Stimulated activated CD4-positive, alpha-beta T cell treated with anti-CD3 and anti-CD28 coated beads, Interleukin-15, amount 100 ng/mL, for 24 hours (primary cell): ENCODE measurements around the gene MUC5AC.

Source experiments
- DNase-seq: peaks from one replicate; pipeline ENCODE4 v3.0.0-alpha.2; 2020

MUC5AC gene

GRCh38 chr11:1217151-1217550, 59.4 kb downstream of the MUC5AC start:
- DNase-seq, result no peak

DNA sequence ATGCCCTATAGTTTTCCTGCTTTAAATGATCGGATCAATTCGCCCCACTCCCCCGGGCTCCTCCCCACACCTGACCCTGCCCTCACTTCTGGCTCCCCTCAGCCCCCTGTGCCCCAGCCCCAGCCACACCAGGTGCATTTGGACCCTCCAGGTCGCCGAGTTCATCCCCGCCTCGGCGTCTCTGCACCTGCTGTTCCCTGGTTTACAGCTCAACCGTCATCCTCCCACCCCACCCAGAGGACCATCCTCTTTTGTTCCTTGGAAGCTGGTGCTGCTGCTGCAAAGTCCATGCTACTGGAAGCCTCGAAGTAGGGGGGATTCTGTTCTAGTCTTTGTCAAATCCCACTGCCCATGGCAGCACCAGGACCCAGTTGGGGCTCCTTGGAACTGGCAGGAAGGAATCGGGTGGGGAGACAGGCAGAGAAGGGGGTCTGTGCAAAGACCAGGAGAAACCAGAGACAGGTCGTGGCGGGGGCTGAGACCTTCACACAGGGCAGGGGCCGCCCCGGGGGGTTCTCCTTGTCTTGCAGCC, 60.6 kb downstream of the MUC5AC start:
- no peak for DNase-seq

DNA sequence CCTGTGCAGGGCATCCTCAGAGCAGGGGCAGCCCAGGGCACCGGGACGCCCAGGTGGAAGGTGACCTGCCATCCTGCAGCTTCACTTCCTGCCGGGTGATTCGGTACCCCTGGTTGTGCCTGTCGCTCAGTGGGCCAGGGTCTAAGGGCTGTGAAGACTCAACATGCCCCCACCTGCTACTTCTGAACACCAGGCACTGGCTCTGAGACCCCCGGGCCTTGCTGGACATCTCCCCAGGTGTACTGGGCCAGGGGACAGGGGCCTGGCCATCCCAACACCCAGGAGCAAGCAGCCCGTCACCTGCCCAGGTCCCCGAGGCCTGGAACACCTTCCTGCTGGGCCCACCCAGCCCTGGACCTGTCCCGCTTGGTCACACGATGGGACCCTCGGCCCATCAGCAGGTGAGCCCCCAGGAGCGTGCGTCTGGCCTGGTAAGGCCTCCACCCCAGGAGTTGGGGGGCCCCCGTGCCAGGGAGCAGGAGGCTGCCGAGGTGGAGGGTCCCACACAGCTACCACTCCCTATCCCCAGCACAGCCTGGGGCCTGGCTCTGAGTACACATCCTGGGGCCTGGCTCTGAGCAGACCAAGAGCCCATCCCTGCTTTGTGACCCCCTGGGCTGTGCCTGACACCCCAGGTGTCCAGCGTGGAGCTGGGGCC, 61.2 kb downstream of the MUC5AC start:
- no peak for DNase-seq

DNA sequence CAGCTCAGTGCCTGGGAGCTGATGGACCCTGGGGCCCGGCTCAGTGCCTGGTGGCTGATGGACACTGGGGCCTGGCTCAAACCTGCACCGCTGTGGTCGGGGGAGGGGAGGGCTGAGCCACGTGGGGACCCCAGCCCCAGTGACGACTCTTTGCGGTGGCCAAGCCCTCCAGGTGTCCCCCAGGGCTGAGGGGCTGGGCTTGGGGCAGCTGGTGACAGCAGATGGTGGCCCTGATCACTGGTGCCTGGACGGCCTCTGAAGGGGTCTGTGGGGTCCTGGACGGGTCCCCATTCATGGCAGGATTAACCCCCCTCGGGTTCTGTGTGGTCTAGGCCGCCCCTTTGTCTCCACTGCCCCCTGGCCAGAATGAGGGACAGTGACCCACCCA, 61.7 kb downstream of the MUC5AC start:
- DNase-seq, result no peak

- DNase-seq, result no peak
These were observed 62.4 kb downstream of the MUC5AC start for GRCh38 chr11:1219834-1220815.

DNA sequence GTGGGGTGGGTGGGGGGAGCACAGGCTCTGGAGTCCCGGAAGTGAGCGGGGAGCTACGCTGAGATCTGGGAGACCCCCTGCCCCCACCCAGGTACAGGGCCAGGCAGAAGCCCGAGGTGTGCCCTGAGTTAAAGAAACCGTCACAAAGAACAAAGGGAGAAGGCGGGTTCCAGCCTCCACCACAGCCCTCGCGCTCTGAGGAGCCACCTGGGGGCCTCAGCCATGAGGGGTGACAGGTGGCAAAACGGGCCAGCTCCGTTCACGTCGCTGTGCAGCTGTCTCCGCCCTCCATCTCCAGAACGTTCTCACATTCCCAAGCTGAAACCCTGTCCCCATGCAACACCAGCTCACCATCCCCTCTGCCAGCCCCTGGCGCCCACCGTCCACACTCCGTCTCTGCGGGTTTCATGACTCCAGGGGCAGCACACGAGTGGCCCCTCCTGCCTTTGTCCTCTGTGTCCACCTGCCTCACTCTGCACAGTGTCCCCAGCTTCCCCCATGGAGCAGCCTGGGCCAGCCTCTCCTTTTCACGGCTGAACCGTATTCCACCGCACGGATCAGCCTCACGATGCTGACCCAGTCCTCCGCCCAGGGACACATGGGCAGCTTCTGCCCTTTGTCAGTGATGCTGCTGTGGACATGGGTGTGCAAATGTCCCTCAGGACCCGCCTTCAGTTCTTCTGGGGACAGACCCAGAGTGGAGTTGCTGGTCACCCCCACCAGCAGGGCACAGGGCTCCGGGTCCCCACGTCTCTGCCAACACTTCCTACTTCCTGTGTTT, 63.4 kb downstream of the MUC5AC start:
- DNase-seq, result no peak

DNA sequence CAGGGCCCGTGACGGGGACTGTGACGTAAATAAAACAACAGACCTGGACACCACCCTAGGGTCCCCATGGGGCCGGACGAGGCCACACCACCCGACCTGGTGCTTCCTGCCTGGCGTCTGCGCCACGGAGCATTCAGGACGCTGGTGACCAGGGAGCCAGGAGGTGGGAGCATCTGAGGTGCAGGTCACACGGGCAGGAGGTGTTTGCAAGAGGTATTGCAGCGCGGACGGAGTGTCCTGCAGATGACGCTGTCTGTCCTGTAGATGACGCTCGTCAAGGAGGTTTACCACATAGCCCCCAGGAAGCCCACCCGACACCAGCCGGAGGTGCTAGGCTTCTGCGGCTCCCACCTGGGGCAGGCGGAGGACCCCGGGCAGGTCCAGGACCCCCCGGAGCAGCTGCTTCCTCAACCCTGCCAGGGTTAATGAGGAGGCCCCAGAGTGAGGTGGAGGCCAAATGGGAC, 64.1 kb downstream of the MUC5AC start:
- DNase-seq, result no peak

DNA sequence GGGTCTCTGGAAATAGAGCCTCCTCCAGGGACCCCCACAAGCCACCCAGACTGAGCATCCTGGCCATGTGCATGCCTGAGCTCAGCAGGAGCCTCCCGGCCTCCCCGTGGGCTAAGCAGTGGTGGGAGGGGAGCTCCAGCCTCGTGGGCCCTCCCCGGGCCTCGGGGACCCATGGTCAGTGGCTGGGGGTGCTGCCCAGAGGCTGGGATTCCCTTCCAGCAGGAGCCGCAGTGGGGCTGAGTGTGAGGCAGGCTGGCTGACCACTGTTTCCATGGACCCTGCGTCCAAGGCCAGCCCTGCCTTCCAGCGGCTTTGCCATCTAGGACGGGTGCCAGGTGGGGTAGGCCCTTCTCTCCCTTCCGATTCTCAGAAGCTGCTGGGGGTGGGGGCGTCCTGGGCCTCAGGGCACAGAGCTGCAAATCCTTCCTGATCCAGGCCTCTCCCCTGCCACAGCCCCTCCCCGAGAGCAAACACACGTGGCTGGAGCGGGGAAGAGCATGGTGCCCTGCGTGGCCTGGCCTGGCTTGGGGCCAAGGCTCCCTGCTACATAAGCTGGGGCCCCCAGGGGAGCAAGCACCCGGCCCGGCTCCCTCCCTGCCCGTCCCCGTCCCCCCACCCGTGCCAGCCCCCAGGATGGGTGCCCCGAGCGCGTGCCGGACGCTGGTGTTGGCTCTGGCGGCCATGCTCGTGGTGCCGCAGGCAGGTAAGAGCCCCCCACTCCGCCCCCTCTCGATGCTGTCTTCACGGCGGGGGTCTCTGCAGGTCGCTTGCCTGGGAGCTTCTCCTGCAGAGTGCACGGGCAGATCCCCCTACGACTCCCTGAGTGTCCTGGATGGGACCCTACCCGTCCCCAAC, 65.0 kb downstream of the MUC5AC start, which contains the start of gene MUC5B:
MUC5B (plus strand) TSS at position 576 of the 855 bp plus-strand sequence; CDS start at position 634, 58 bp downstream.
- DNase-seq, result no peak

GRCh38 chr11:1223346-1224110, 65.8 kb downstream of the MUC5AC start:
- DNase-seq, result no peak

GRCh38 chr11:1224111-1224490, 66.3 kb downstream of the MUC5AC start:
- DNase-seq, result no peak

GRCh38 chr11:1224491-1225385, 67.0 kb downstream of the MUC5AC start:
- peak; percentile 0 for DNase-seq

DNA sequence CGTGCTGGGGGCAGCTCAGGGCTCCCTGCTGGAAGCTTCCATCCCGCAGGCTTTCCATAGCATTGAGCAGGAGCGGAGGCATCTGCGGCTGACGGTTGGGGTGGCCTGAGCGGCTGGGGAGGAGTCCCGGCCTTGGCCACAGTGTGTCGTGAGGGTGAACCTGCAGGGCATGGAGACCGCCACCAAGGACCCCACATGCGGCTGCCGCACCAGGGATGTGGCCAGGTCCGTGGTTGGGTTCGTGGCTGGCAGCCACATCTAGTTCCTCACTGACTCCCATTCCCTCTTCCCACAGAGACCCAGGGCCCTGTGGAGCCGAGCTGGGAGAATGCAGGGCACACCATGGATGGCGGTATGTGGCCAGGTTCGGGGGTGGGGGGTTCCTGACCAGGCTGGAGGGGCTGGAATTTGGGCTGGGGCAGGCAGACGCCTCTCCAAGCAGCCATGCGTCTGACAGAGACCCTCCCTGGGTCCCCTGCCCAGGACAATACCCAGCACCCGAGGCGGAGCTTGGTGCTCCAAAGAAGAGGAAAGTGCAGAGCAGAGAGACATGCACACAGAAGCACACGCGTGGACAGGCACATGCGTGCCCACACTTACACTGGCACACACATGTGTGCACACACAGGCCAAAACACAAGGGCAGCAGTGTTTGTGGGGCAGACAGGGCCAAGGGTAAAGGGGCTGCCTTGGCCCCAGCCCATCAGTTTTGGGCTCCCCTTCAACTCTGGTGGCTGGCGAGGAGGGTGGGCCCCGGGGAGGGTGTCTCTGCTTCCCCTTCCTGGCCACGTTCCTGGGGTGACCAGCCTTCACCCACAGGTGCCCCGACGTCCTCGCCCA, 67.9 kb downstream of the MUC5AC start:
- peak; percentile 1 for DNase-seq

DNA sequence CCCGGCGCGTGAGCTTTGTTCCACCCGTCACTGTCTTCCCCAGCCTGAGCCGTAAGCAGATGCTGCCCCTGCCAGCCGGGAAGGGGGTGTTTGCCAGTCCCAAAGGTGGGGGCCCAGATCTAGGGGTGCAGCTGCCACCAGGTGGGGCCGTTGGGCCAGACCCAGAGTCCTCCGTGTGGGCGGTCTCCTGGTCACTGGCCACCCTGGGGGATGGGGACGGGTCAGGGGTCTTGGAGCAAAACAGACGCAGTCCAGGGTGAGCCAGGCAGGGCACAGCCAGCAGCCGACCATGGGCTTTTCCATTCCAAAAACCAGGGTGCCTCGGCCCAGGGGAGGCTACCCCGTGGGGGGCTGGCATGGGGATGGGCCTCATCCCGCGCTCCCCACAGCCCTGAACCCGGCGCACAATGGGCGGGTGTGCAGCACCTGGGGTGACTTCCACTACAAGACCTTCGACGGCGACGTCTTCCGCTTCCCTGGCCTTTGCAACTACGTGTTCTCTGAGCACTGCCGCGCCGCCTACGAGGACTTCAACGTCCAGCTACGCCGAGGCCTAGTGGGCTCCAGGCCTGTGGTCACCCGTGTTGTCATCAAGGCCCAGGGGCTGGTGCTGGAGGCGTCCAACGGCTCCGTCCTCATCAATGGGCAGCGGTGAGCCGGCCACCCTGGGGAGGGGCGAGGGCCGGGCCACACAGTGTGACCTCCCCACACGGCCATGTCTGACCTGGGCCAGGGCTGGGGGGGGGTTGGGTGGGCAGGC, 68.7 kb downstream of the MUC5AC start:
- peak; percentile 5 for DNase-seq

DNA sequence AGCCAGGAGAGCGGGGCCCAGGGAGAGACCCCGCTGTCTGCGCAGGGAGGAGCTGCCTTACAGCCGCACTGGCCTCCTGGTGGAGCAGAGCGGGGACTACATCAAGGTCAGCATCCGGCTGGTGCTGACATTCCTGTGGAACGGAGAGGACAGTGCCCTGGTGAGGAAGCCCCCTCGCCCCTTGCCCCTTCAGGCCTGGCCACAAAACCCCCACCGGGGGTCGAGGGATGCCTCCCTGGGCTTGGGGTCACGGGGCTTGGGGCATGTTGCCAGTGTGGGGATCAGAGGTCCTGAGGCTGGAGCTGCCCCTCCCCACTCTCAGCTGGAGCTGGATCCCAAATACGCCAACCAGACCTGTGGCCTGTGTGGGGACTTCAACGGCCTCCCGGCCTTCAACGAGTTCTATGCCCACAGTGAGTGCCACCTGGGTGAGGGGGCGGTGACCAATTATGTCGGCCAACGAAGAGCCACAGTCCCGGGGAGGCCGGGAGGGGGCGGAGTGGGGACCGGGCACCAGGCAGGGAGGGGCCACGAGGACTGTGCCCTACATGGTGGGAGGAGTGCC, 69.3 kb downstream of the MUC5AC start:
- peak; percentile 0 for DNase-seq

GRCh38 chr11:1227551-1228100, 69.9 kb downstream of the MUC5AC start:
- no peak for DNase-seq

GRCh38 chr11:1228101-1228821, 70.5 kb downstream of the MUC5AC start:
- DNase-seq, result no peak

DNA sequence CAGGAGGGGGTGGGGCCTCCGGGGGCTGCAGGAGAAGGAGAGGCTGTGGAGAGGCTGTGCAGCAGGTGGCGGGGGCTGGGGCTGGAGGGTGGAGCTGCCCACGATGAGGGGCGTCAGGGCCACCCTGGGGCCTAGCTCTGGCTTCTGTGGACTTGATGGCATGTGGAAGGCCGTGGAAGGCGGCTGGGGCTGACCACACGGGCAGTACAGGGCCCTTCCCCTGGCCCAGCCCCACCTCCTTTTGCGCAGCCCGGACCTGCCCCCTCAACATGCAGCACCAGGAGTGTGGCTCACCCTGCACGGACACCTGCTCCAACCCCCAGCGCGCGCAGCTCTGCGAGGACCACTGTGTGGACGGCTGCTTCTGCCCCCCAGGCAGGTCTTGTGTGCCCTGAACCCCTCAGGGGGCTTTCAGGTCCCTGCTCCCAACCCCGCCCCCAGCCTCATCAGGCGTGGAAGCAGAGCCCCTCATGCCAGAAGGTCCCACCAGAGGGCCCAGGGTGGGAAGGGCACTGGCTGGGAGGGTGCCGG, 71.2 kb downstream of the MUC5AC start:
- no peak for DNase-seq
